Measurements from ENCODE around the gene TRPV4. TPM values are rescaled to one million over a fixed set of nuclear protein-coding genes. Genes with fewer than 3 reads are reported as not detected.

The TRPV4 gene
- total RNA-seq, 3 donors from 2014 or later: 0.43 to 0.92 (median 0.48) TPM

GRCh38 chr12:109741970-109742703 lies 91.1 kb downstream of the TRPV4 start:
- TF ChIP-seq CTCF (IDR thresholded peaks at IDR 0.05): no peak
- H3K4me1 ChIP-seq (ENCODE audit: low read depth): no peaks in the 10 kb centered on the region
- intact Hi-C loops (cut with DNase I, micrococcal nuclease): no loop called here
- H3K36me3 ChIP-seq (ENCODE audit: low read depth): no peaks in the 10 kb centered on the region
- DNase-seq (peak in 2 of 3 donors; percentile 13 to 25), ATAC-seq (peak; percentile 26)
- H3K9me3 ChIP-seq: no peaks in the 10 kb centered on the region
- no peak overlapping the region for H3K4me3 ChIP-seq

DNA sequence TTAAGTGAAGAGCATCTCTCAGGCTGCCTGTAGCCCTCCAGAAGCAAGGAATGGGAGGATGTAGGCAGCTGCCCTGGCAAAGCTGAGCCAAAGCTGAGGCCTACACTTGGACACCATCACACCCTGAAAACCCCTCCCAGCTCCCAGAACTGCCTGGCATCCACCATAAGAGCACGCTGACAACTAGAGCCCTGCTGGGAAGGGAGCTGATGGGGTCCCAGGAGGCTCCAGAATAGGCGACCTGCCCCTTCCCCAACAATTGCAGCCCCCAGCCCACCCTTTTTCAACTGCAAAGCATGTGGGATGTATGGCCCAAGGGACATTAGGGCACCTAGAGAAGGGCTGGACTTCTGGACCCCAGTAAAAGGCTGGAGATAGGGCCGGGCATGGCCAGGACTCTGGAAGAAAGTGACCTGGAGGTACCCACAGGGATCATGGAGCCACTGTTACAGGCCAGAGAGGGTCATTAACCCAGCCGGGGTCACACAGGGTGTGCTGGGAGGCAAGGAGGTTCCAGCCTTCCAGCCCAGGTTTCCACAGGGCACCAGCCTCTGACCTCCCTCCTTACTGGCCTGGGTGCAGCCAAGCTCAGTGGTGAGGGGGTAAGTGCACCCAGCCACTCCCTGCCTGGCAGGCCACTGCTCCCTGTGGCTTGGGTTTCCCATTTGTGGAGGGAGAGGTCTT lies 91.8 kb downstream of the TRPV4 start:
- intact Hi-C loops (cut with DNase I, micrococcal nuclease): no loop called here
- H3K36me3 ChIP-seq (ENCODE audit: low read depth): no peaks in the 10 kb centered on the region
- no peak overlapping the region for H3K4me3 ChIP-seq
- no peak for TF ChIP-seq CTCF (IDR thresholded peaks at IDR 0.05)
- H3K4me1 ChIP-seq (ENCODE audit: low read depth): no peaks in the 10 kb centered on the region
- H3K9me3 ChIP-seq: no peaks in the 10 kb centered on the region
- DNase-seq: peak in 2 of 3 donors; percentile 13 to 15
- ATAC-seq: no peak

DNA sequence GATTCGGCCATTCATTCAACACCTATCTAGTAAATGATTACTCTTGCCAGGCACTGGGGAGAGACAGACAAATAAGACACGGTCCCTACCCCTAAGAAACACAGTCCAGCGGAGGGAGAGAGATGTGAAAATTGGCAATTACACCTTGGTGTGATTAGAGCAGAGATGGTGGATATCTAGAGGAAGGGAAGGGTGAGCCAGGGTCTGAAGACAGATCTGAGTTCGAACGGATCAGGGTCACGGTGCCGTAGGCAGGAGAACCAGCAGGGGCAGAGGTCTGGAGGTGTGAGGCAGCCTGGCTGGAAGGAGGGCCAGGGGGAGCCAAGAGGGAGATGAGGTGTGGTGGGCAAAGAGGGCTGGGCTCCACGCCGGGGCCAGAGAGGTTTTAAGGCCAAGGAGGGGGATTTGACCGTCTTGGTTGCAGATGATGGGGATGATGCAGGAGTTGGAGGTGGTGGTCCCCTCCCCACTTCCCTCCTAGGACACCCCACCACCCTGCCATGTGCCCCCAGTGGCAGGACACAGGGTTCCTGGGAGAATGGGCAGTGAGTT lies 92.4 kb downstream of the TRPV4 start:
- no peak for ATAC-seq
- H3K4me3 ChIP-seq: no peak overlapping the region
- H3K4me1 ChIP-seq (ENCODE audit: low read depth): no peaks in the 10 kb centered on the region
- no peaks in the 10 kb centered on the region for H3K9me3 ChIP-seq
- H3K36me3 ChIP-seq (ENCODE audit: low read depth): no peaks in the 10 kb centered on the region
- intact Hi-C loops (cut with DNase I, micrococcal nuclease): no loop called here
- DNase-seq: peak in 2 of 3 donors; percentile 22 to 29
- TF ChIP-seq CTCF (IDR thresholded peaks at IDR 0.05): no peak

- no peak overlapping the region for H3K4me3 ChIP-seq
- intact Hi-C loops (cut with DNase I, micrococcal nuclease): no loop called here
- no peaks in the 10 kb centered on the region for H3K4me1 ChIP-seq (ENCODE audit: low read depth)
- no peaks in the 10 kb centered on the region for H3K9me3 ChIP-seq
- peak in 2 of 3 donors; percentile 13 to 17 for DNase-seq
- ATAC-seq: no peak
- no peaks in the 10 kb centered on the region for H3K36me3 ChIP-seq (ENCODE audit: low read depth)
- no peak for TF ChIP-seq CTCF (IDR thresholded peaks at IDR 0.05)
Measured at GRCh38 chr12:109739747-109740693, 93.2 kb downstream of the TRPV4 start.

Data from mucosa of descending colon (tissue), 3 donors.